Suprapubic skin (tissue), 3 donors: ENCODE measurements around the gene TMED6.

Experiments
- EP300 ChIP-seq: sonication (generic); formaldehyde crosslinking; IDR thresholded peaks from one replicate; pipeline ENCODE4 v1.6.1; 2017; ENCODE audit warnings: antibody characterized with exemption
- POLR2A ChIP-seq, 2 donors: fragments of 450-650 bp; IDR thresholded peaks; one replicate each; pipeline ENCODE4 v1.6.1; 2017; ENCODE audit warnings: antibody characterized with exemption in 2 of 2, mild to moderate bottlenecking in 2 of 2, moderate library complexity in 2 of 2
- TF ChIP-seq, protein P1 (sequence below), 2 donors: fragments of 200-600 bp in 1 of 2; fragments of 450-650 bp in 1 of 2; sonication (generic) in 1 of 2; IDR thresholded peaks; one replicate each; pipeline ENCODE4 v1.5.1; 2016 to 2019; ENCODE audit warnings: antibody characterized with exemption in 2 of 2, mild to moderate bottlenecking in 1 of 2, moderate library complexity in 1 of 2

GRCh38 chr16:69306031-69306430 is 45.6 kb downstream of the TMED6 start:
- TF ChIP-seq, protein P1, sequence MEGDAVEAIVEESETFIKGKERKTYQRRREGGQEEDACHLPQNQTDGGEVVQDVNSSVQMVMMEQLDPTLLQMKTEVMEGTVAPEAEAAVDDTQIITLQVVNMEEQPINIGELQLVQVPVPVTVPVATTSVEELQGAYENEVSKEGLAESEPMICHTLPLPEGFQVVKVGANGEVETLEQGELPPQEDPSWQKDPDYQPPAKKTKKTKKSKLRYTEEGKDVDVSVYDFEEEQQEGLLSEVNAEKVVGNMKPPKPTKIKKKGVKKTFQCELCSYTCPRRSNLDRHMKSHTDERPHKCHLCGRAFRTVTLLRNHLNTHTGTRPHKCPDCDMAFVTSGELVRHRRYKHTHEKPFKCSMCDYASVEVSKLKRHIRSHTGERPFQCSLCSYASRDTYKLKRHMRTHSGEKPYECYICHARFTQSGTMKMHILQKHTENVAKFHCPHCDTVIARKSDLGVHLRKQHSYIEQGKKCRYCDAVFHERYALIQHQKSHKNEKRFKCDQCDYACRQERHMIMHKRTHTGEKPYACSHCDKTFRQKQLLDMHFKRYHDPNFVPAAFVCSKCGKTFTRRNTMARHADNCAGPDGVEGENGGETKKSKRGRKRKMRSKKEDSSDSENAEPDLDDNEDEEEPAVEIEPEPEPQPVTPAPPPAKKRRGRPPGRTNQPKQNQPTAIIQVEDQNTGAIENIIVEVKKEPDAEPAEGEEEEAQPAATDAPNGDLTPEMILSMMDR (IDR thresholded peaks at IDR 0.05), result no peak
- TF ChIP-seq EP300, result no peak
- no peak for TF ChIP-seq POLR2A (IDR thresholded peaks at IDR 0.05)
